Measurements from ENCODE around the gene HINFP. TPM values are rescaled to one million over a fixed set of nuclear protein-coding genes. Genes with fewer than 3 reads are reported as not detected.

The HINFP gene
- total and polyA plus RNA-seq, 9 of the 15 experiments (the other 6 are each of a cell fraction or from before 2014, with no cell fraction given), result 13.8 to 34.1 (median 22.5) TPM

DNA sequence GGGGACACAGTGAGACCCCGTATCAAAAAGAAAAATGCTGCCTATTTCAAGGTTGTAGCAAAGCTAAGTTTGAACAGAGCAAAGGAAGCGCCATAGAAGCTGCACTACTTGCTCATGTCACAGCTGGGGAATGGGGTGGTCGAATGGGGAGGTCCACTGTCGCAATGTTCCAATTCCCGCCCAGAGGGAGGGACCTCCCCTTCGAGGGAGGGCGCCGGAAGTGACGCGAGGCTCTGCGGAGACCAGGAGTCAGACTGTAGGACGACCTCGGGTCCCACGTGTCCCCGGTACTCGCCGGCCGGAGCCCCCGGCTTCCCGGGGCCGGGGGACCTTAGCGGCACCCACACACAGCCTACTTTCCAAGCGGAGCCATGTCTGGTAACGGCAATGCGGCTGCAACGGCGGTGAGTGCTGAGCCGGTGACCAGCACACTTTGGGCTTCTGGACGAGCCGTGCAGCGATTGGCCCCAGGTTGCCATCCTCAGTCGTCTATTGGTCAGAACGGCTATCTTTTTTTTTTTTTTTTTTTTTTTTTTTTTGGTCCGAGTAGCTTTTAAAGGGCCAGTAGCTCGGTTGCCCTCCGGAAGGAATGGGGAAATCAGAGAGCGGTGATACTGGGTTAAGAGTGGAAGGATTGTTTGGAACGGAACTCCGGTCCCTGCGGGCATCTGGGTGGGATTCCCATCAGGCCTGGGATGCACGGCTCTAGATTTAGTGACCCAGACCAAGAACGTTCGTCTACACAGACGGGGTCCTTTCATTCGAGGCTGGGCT, 36.5 kb upstream of the HINFP start, which contains the start of gene HMBS (continued):
- TF ChIP-seq, protein P1, sequence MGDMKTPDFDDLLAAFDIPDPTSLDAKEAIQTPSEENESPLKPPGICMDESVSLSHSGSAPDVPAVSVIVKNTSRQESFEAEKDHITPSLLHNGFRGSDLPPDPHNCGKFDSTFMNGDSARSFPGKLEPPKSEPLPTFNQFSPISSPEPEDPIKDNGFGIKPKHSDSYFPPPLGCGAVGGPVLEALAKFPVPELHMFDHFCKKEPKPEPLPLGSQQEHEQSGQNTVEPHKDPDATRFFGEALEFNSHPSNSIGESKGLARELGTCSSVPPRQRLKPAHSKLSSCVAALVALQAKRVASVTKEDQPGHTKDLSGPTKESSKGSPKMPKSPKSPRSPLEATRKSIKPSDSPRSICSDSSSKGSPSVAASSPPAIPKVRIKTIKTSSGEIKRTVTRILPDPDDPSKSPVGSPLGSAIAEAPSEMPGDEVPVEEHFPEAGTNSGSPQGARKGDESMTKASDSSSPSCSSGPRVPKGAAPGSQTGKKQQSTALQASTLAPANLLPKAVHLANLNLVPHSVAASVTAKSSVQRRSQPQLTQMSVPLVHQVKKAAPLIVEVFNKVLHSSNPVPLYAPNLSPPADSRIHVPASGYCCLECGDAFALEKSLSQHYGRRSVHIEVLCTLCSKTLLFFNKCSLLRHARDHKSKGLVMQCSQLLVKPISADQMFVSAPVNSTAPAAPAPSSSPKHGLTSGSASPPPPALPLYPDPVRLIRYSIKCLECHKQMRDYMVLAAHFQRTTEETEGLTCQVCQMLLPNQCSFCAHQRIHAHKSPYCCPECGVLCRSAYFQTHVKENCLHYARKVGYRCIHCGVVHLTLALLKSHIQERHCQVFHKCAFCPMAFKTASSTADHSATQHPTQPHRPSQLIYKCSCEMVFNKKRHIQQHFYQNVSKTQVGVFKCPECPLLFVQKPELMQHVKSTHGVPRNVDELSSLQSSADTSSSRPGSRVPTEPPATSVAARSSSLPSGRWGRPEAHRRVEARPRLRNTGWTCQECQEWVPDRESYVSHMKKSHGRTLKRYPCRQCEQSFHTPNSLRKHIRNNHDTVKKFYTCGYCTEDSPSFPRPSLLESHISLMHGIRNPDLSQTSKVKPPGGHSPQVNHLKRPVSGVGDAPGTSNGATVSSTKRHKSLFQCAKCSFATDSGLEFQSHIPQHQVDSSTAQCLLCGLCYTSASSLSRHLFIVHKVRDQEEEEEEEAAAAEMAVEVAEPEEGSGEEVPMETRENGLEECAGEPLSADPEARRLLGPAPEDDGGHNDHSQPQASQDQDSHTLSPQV (IDR thresholded peaks at IDR 0.05), result peak; percentile 89
- TF ChIP-seq, protein P2, sequence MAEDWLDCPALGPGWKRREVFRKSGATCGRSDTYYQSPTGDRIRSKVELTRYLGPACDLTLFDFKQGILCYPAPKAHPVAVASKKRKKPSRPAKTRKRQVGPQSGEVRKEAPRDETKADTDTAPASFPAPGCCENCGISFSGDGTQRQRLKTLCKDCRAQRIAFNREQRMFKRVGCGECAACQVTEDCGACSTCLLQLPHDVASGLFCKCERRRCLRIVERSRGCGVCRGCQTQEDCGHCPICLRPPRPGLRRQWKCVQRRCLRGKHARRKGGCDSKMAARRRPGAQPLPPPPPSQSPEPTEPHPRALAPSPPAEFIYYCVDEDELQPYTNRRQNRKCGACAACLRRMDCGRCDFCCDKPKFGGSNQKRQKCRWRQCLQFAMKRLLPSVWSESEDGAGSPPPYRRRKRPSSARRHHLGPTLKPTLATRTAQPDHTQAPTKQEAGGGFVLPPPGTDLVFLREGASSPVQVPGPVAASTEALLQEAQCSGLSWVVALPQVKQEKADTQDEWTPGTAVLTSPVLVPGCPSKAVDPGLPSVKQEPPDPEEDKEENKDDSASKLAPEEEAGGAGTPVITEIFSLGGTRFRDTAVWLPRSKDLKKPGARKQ (CRISPR knock-in tag; IDR thresholded peaks at IDR 0.05), result no peak
- no peak for TF ChIP-seq NUFIP1 (IDR thresholded peaks at IDR 0.05; ENCODE audit: partially characterized antibody)
- TF ChIP-seq ZNF239 (CRISPR knock-in tag; IDR thresholded peaks at IDR 0.05), result no peak
- no peak for TF ChIP-seq WHSC1 (IDR thresholded peaks at IDR 0.05; ENCODE audit: low read length)
- no peak for TF ChIP-seq BCL6 (CRISPR knock-in tag; IDR thresholded peaks at IDR 0.05)
- TF ChIP-seq RBBP5 (IDR thresholded peaks at IDR 0.05; ENCODE audit: borderline replicate concordance, insufficient read depth, low read length, poor library complexity, severe bottlenecking), result peak; percentile 86
- no peak for TF ChIP-seq U2AF1 (optimal IDR thresholded peaks at IDR 0.05; ENCODE audit: low read depth, low read length)
- TF ChIP-seq RBFOX2 (IDR thresholded peaks at IDR 0.05; ENCODE audit: low read depth, low read length), result peak; percentile 93
- TF ChIP-seq ZNF23 (CRISPR knock-in tag; IDR thresholded peaks at IDR 0.05), result no peak
- TF ChIP-seq, protein P3, sequence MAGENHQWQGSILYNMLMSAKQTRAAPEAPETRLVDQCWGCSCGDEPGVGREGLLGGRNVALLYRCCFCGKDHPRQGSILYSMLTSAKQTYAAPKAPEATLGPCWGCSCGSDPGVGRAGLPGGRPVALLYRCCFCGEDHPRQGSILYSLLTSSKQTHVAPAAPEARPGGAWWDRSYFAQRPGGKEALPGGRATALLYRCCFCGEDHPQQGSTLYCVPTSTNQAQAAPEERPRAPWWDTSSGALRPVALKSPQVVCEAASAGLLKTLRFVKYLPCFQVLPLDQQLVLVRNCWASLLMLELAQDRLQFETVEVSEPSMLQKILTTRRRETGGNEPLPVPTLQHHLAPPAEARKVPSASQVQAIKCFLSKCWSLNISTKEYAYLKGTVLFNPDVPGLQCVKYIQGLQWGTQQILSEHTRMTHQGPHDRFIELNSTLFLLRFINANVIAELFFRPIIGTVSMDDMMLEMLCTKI (IDR thresholded peaks at IDR 0.05; ENCODE audit: partially characterized antibody), result no peak
- TF ChIP-seq HMG20A (CRISPR knock-in tag; conservative IDR thresholded peaks at IDR 0.05), result no peak
- TF ChIP-seq MEF2A (IDR thresholded peaks at IDR 0.05; ENCODE audit: control insufficient read depth, low read depth, low read length), result no peak
- TF ChIP-seq ZNF324 (CRISPR knock-in tag; IDR thresholded peaks at IDR 0.05), result 0 out of 2 replicates have a peak, but pooled peaks have one; percentile 8
- no peak for TF ChIP-seq HEY1 (CRISPR knock-in tag; IDR thresholded peaks at IDR 0.05; ENCODE audit: borderline replicate concordance)
- peak; percentile 45; the same call in 1 of the 2 replicates for TF ChIP-seq ELF4 (CRISPR knock-in tag; IDR thresholded peaks at IDR 0.05)
- TF ChIP-seq, protein P4, sequence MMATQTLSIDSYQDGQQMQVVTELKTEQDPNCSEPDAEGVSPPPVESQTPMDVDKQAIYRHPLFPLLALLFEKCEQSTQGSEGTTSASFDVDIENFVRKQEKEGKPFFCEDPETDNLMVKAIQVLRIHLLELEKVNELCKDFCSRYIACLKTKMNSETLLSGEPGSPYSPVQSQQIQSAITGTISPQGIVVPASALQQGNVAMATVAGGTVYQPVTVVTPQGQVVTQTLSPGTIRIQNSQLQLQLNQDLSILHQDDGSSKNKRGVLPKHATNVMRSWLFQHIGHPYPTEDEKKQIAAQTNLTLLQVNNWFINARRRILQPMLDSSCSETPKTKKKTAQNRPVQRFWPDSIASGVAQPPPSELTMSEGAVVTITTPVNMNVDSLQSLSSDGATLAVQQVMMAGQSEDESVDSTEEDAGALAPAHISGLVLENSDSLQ (IDR thresholded peaks at IDR 0.05), result peak; percentile 86
- TF ChIP-seq SMARCA5 (IDR thresholded peaks at IDR 0.05), result no peak
- TF ChIP-seq TOE1 (IDR thresholded peaks at IDR 0.05; ENCODE audit: borderline replicate concordance), result peak; percentile 83; the same call in 1 of the 2 replicates
- no peak for TF ChIP-seq TOE1 (CRISPR knock-in tag; IDR thresholded peaks at IDR 0.05; ENCODE audit: borderline replicate concordance, low read depth)
- no peak for TF ChIP-seq NR3C1 (CRISPR knock-in tag; IDR thresholded peaks at IDR 0.05)
